Trophoblast cell (in vitro differentiated cells and primary cell): ENCODE data around the gene PRKAR2A.
"Not testable (repeated sequence)": the region's sequence is repeated elsewhere in the genome, so short reads cannot be mapped to it uniquely, and the experiment has no call there.

Experiments used
- DNase-seq, 2 donors: peaks; one replicate each; pipeline ENCODE4 v3.0.0-alpha.2; 2016
- H2AFZ ChIP-seq: 2 replicates; pipeline ENCODE4 v1.6.1; 2013; ENCODE audit warnings: low read length, moderate library complexity, mild to moderate bottlenecking; ENCODE audit not compliant: insufficient read depth, poor library complexity
- H2AK5ac ChIP-seq: 2 replicates; pipeline ENCODE4 v1.6.1; 2013; ENCODE audit warnings: mild to moderate bottlenecking, low read length
- H2BK120ac ChIP-seq: 2 replicates; pipeline ENCODE4 v1.6.1; 2013; ENCODE audit warnings: low read length, mild to moderate bottlenecking, moderate library complexity; ENCODE audit not compliant: insufficient read depth, poor library complexity
- H2BK12ac ChIP-seq: 2 replicates; pipeline ENCODE4 v1.6.1; 2013; ENCODE audit warnings: mild to moderate bottlenecking, low read length, moderate library complexity
- H2BK5ac ChIP-seq: 2 replicates; pipeline ENCODE4 v1.6.1; 2013; ENCODE audit warnings: low read length, low read depth, moderate library complexity, mild to moderate bottlenecking; ENCODE audit not compliant: poor library complexity
- H3K14ac ChIP-seq: 2 replicates; pipeline ENCODE4 v1.6.1; 2013; ENCODE audit warnings: mild to moderate bottlenecking, low read length
- H3K18ac ChIP-seq: 2 replicates; pipeline ENCODE4 v1.6.1; 2013; ENCODE audit warnings: mild to moderate bottlenecking, low read length
- H3K23ac ChIP-seq: 2 replicates; pipeline ENCODE4 v1.6.1; 2013; ENCODE audit warnings: low read length
- H3K27ac ChIP-seq: 2 replicates; pipeline ENCODE4 v1.5.1; 2013; ENCODE audit warnings: low read depth, mild to moderate bottlenecking, inconsistent platforms, low read length, moderate library complexity
- H3K27me3 ChIP-seq: 2 replicates; pipeline ENCODE4 v1.6.1; 2013; ENCODE audit warnings: inconsistent platforms, mild to moderate bottlenecking, low read length, moderate library complexity; ENCODE audit not compliant: insufficient read depth
- H3K36me3 ChIP-seq, 2 experiments: 1 replicate in 1 of 2; 2 replicates in 1 of 2; pipeline ENCODE4 v1.6.1; 2013; ENCODE audit warnings: low read length in 2 of 2, mild to moderate bottlenecking in 2 of 2, moderate library complexity in 1 of 2; ENCODE audit not compliant: insufficient read depth in 2 of 2, control insufficient read depth in 1 of 2
- H3K4ac ChIP-seq: 2 replicates; pipeline ENCODE4 v1.6.1; 2013; ENCODE audit warnings: low read depth, mild to moderate bottlenecking, low read length, moderate library complexity
- H3K4me1 ChIP-seq, 2 experiments: 1 replicate in 1 of 2; 2 replicates in 1 of 2; pipeline ENCODE4 v1.6.1; 2013; ENCODE audit warnings: low read length in 2 of 2, mild to moderate bottlenecking in 2 of 2, moderate library complexity in 1 of 2; ENCODE audit not compliant: insufficient read depth in 2 of 2, control insufficient read depth in 1 of 2
- H3K4me2 ChIP-seq: 2 replicates; pipeline ENCODE4 v1.6.1; 2013; ENCODE audit warnings: inconsistent platforms, mild to moderate bottlenecking, low read length, moderate library complexity
- H3K4me3 ChIP-seq: 2 replicates; pipeline ENCODE4 v1.5.1; 2013; ENCODE audit warnings: mild to moderate bottlenecking, low read depth, low read length, inconsistent platforms
- H3K79me1 ChIP-seq: one replicate; pipeline ENCODE4 v1.6.1; 2013; ENCODE audit warnings: low read length
- H3K79me2 ChIP-seq: 2 replicates; pipeline ENCODE4 v1.6.1; 2013; ENCODE audit warnings: low read length, mild to moderate bottlenecking; ENCODE audit not compliant: control insufficient read depth, insufficient read depth, poor library complexity
- H3K9ac ChIP-seq: 2 replicates; pipeline ENCODE4 v1.6.1; 2013; ENCODE audit warnings: mild to moderate bottlenecking, low read length
- H3K9me3 ChIP-seq: 2 replicates; pipeline ENCODE4 v1.6.1; 2013; ENCODE audit warnings: low read depth, mild to moderate bottlenecking, control low read depth, inconsistent platforms, low read length; ENCODE audit not compliant: insufficient read depth
- H4K12ac ChIP-seq: 2 replicates; pipeline ENCODE4 v1.6.1; 2013; ENCODE audit warnings: low read depth, mild to moderate bottlenecking, low read length, moderate library complexity
- H4K8ac ChIP-seq: 2 replicates; pipeline ENCODE4 v1.6.1; 2013; ENCODE audit warnings: low read depth, mild to moderate bottlenecking, low read length, moderate library complexity
- H4K91ac ChIP-seq: one replicate; pipeline ENCODE4 v1.6.1; 2013; ENCODE audit warnings: low read depth, mild to moderate bottlenecking, low read length, moderate library complexity
- WGBS: extraction: QIAGEN DNeasy Blood & Tissue Kit; methylation state at CpG from one replicate; pipeline ENCODE4 v1.1.7; 2013; ENCODE audit warnings: missing lambda C conversion rate; ENCODE audit not compliant: insufficient read length, insufficient coverage; ENCODE audit errors: extremely low coverage; 5-methylcytosine and 5-hydroxymethylcytosine counted together

PRKAR2A gene

DNA sequence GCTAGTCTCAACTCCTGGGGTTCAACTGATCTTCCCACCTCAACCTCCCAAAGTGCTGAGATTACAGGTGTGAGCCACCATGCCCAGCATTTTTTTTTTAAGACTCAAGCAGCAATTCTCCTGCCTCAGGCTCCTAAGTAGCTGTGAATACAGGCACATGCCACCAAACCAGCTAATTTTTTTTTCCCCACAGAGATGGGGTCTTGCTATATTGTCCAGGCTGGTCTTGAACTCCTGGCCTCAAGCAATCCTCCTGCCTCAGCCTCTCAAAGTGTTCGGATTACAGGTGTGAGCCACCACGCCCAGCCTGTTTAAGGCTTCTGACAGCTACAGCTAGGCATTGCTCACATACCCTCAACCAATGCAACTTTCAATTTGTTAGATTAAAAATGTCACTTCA is 54.2 kb downstream of the PRKAR2A start:
- H2BK5ac ChIP-seq, H3K79me2 ChIP-seq, H2AK5ac ChIP-seq, H3K27ac ChIP-seq, H2AFZ ChIP-seq, DNase-seq, H3K4me3 ChIP-seq, H3K4ac ChIP-seq, H3K79me1 ChIP-seq, H2BK12ac ChIP-seq, H3K9ac ChIP-seq, H3K4me2 ChIP-seq, H4K8ac ChIP-seq, H3K36me3 ChIP-seq, H2BK120ac ChIP-seq, H3K27me3 ChIP-seq, H3K18ac ChIP-seq, H3K9me3 ChIP-seq, H3K4me1 ChIP-seq, H3K23ac ChIP-seq, H4K91ac ChIP-seq, H4K12ac ChIP-seq, H3K14ac ChIP-seq: not testable (repeated sequence)
- no CpG with 5 or more reads among the region's 2 CpGs for WGBS

- no peak overlapping the region for H3K23ac ChIP-seq
- no peaks in the 10 kb centered on the region for H3K27me3 ChIP-seq
- H3K4me2 ChIP-seq = no peak overlapping the region
- no peak overlapping the region for H2AFZ ChIP-seq
- no peak overlapping the region for H2BK5ac ChIP-seq
- H3K27ac ChIP-seq = no peak overlapping the region
- H4K12ac ChIP-seq = no peak overlapping the region
- H3K4me1 ChIP-seq = no peaks in the 10 kb centered on the region
- no peak for DNase-seq
- no peak overlapping the region for H3K4ac ChIP-seq
- H2BK12ac ChIP-seq = no peak overlapping the region
- no CpG with 5 or more reads among the region's 3 CpGs for WGBS
- H3K9me3 ChIP-seq = no peaks in the 10 kb centered on the region
- H4K8ac ChIP-seq = no peak overlapping the region
- no peak overlapping the region for H3K9ac ChIP-seq
- H4K91ac ChIP-seq = no peak overlapping the region
- H3K79me1 ChIP-seq = no peaks in the 10 kb centered on the region
- no peaks in the 10 kb centered on the region for H3K36me3 ChIP-seq
- no peaks in the 10 kb centered on the region for H3K79me2 ChIP-seq
- no peak overlapping the region for H3K18ac ChIP-seq
- no peak overlapping the region for H3K4me3 ChIP-seq
- no peak overlapping the region for H3K14ac ChIP-seq
- no peak overlapping the region for H2AK5ac ChIP-seq
- H2BK120ac ChIP-seq = no peak overlapping the region
Measured at GRCh38 chr3:48789665-48790064, 58.0 kb downstream of the PRKAR2A start.

- Histone ChIP-seq H3K9ac (no peak overlapping the region), H4K12ac (no peak overlapping the region), H3K27ac (no peak overlapping the region), H3K18ac (no peak overlapping the region), H2BK5ac (no peak overlapping the region), H2AFZ (no peak overlapping the region), H3K79me2 (no peaks in the 10 kb centered on the region), H3K14ac (no peak overlapping the region), H3K4me2 (no peak overlapping the region), H3K79me1 (no peaks in the 10 kb centered on the region), H3K9me3 (no peaks in the 10 kb centered on the region), H3K36me3 (no peaks in the 10 kb centered on the region), H2BK120ac (no peak overlapping the region), H4K91ac (no peak overlapping the region), H3K4ac (no peak overlapping the region), H3K4me1 (no peaks in the 10 kb centered on the region), H2BK12ac (no peak overlapping the region), H4K8ac (no peak overlapping the region), H3K23ac (no peak overlapping the region), H2AK5ac (no peak overlapping the region), H3K4me3 (no peak overlapping the region), H3K27me3 (no peaks in the 10 kb centered on the region)
- WGBS = no CpG with 5 or more reads among the region's 1 CpG
- DNase-seq = peak in 1 of 2 donors; percentile 37
Measured at GRCh38 chr3:48788544-48789162, 59.0 kb downstream of the PRKAR2A start.

GRCh38 chr3:48784426-48785120 is 63.1 kb downstream of the PRKAR2A start:
- no peaks in the 10 kb centered on the region for H3K27me3 ChIP-seq
- H3K9ac ChIP-seq = no peak overlapping the region
- H2AK5ac ChIP-seq = no peak overlapping the region
- H3K18ac ChIP-seq = no peak overlapping the region
- H3K4me2 ChIP-seq = no peak overlapping the region
- no peak overlapping the region for H2AFZ ChIP-seq
- WGBS = no CpG with 5 or more reads among the region's 4 CpGs
- DNase-seq = no peak
- no peak overlapping the region for H3K27ac ChIP-seq
- no peaks in the 10 kb centered on the region for H3K79me1 ChIP-seq
- H2BK12ac ChIP-seq = no peak overlapping the region
- H3K79me2 ChIP-seq = no peaks in the 10 kb centered on the region
- no peak overlapping the region for H4K8ac ChIP-seq
- no peak overlapping the region for H3K4ac ChIP-seq
- no peaks in the 10 kb centered on the region for H3K9me3 ChIP-seq
- peaks cover 3% of the 10 kb centered on the region in 2 experiments for H3K36me3 ChIP-seq
- no peak overlapping the region for H3K23ac ChIP-seq
- H4K12ac ChIP-seq = no peak overlapping the region
- H4K91ac ChIP-seq = no peak overlapping the region
- H3K4me1 ChIP-seq = no peaks in the 10 kb centered on the region
- H3K14ac ChIP-seq = no peak overlapping the region
- H3K4me3 ChIP-seq = no peak overlapping the region
- no peak overlapping the region for H2BK120ac ChIP-seq
- no peak overlapping the region for H2BK5ac ChIP-seq
